HUES48 (cell line): ENCODE measurements around the gene ZNF775.

Source experiments
- H3K27ac ChIP-seq: one replicate; pipeline ENCODE4 v1.7.0; 2013; ENCODE audit warnings: low read depth, low read length, inconsistent platforms
- H3K27me3 ChIP-seq: 2 replicates; pipeline ENCODE4 v1.6.1; 2013; ENCODE audit warnings: mild to moderate bottlenecking, low read length; ENCODE audit not compliant: control insufficient read depth, insufficient read depth
- H3K36me3 ChIP-seq: 2 replicates; pipeline ENCODE4 v1.6.1; 2013; ENCODE audit warnings: low read length; ENCODE audit not compliant: control insufficient read depth, insufficient read depth
- H3K4me1 ChIP-seq: 2 replicates; pipeline ENCODE4 v1.6.1; 2013; ENCODE audit warnings: mild to moderate bottlenecking, low read length; ENCODE audit not compliant: control insufficient read depth, insufficient read depth
- H3K4me3 ChIP-seq: 2 replicates; pipeline ENCODE4 v1.5.1; 2013; ENCODE audit warnings: mild to moderate bottlenecking, low read depth, low read length
- H3K9ac ChIP-seq: 2 replicates; pipeline ENCODE4 v1.6.1; 2013; ENCODE audit warnings: mild to moderate bottlenecking, low read depth, low read length, moderate library complexity
- H3K9me3 ChIP-seq: 2 replicates; pipeline ENCODE4 v1.6.1; 2013; ENCODE audit warnings: low read length; ENCODE audit not compliant: control insufficient read depth, insufficient read depth

Gene ZNF775

GRCh38 chr7:150377196-150377595 is 1.9 kb upstream of the ZNF775 start:
- peaks cover 23% of the 10 kb centered on the region for H3K36me3 ChIP-seq
- no peak overlapping the region for H3K4me3 ChIP-seq
- H3K9me3 ChIP-seq = no peaks in the 10 kb centered on the region
- no peak overlapping the region for H3K9ac ChIP-seq
- H3K4me1 ChIP-seq = peaks cover 46% of the 10 kb centered on the region
- H3K27me3 ChIP-seq = no peaks in the 10 kb centered on the region
- peak overlapping the region; percentile 68 for H3K27ac ChIP-seq

DNA sequence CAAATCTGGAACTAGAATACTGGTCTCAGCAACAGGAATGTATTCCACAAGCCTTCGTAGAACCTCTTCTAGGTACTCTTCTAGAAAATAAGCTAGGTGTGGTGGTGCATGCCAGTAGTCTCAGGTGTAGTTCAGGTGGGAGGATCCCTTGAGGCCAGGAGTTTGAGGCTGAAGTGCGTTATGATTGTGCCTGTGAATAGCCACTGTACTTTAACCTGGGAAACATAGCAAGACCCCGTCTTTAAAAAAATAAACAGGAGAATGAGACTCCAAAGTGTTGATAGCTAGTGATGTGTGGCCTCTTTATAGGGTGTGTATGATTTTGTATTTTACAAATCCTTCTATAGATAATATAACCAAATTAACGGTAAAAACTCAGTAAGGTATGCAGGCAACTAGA is 1.5 kb upstream of the ZNF775 start:
- H3K27me3 ChIP-seq = no peaks in the 10 kb centered on the region
- no peaks in the 10 kb centered on the region for H3K9me3 ChIP-seq
- H3K9ac ChIP-seq = no peak overlapping the region
- H3K4me3 ChIP-seq = no peak overlapping the region
- H3K27ac ChIP-seq = peak overlapping the region; percentile 98
- peaks cover 19% of the 10 kb centered on the region for H3K36me3 ChIP-seq
- peaks cover 49% of the 10 kb centered on the region for H3K4me1 ChIP-seq

- peak overlapping the region; percentile 94 for H3K4me3 ChIP-seq
- peak overlapping the region; percentile 79 for H3K9ac ChIP-seq
- H3K4me1 ChIP-seq = peaks cover 56% of the 10 kb centered on the region
- peaks cover 18% of the 10 kb centered on the region for H3K36me3 ChIP-seq
- no peaks in the 10 kb centered on the region for H3K27me3 ChIP-seq
- no peaks in the 10 kb centered on the region for H3K9me3 ChIP-seq
- peak overlapping the region; percentile 98 for H3K27ac ChIP-seq
Measured at GRCh38 chr7:150378115-150378852, 846 bp upstream of the ZNF775 start.

GRCh38 chr7:150379441-150380379 is 580 bp downstream of the ZNF775 start:
- H3K36me3 ChIP-seq = 0 out of 2 replicates have a peak, but pooled peaks cover 5% of the 10 kb centered on the region
- H3K27ac ChIP-seq = peak overlapping the region; percentile 98
- H3K27me3 ChIP-seq = no peaks in the 10 kb centered on the region
- H3K4me3 ChIP-seq = peak overlapping the region; percentile 94
- no peaks in the 10 kb centered on the region for H3K9me3 ChIP-seq
- H3K4me1 ChIP-seq = peaks cover 64% of the 10 kb centered on the region
- H3K9ac ChIP-seq = peak overlapping the region; percentile 68

- peak overlapping the region; percentile 94 for H3K4me3 ChIP-seq
- H3K4me1 ChIP-seq = peaks cover 68% of the 10 kb centered on the region
- H3K9me3 ChIP-seq = no peaks in the 10 kb centered on the region
- H3K9ac ChIP-seq = no peak overlapping the region
- peak overlapping the region; percentile 26 for H3K27ac ChIP-seq
- H3K27me3 ChIP-seq = no peaks in the 10 kb centered on the region
- H3K36me3 ChIP-seq = peaks cover 7% of the 10 kb centered on the region
Measured at GRCh38 chr7:150380463-150380862, 1.3 kb downstream of the ZNF775 start.

GRCh38 chr7:150381096-150381495 is 2.0 kb downstream of the ZNF775 start:
- peaks cover 11% of the 10 kb centered on the region for H3K36me3 ChIP-seq
- no peaks in the 10 kb centered on the region for H3K9me3 ChIP-seq
- H3K4me1 ChIP-seq = peaks cover 69% of the 10 kb centered on the region
- no peak overlapping the region for H3K9ac ChIP-seq
- no peaks in the 10 kb centered on the region for H3K27me3 ChIP-seq
- H3K27ac ChIP-seq = no peak overlapping the region
- peak overlapping the region; percentile 94; the same call in 1 of the 2 replicates for H3K4me3 ChIP-seq

DNA sequence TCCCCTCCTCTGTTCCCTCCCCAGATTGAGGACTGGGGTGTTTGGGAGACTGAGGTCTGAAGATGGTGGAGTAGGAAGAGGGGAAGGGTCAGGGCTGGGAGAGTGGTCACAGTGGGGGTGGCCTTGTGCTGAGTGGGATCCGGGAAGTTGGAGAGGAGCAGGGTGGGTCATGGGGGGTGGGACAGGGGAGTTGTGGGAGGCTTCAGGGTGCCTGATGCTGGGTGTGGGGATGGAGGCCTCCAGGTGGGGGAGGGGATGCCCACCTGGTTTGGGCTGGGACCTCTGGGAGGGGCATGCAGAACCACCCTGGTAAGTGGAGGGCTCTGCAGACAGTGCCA is 2.6 kb downstream of the ZNF775 start:
- H3K27ac ChIP-seq = no peak overlapping the region
- peaks cover 13% of the 10 kb centered on the region for H3K36me3 ChIP-seq
- no peaks in the 10 kb centered on the region for H3K27me3 ChIP-seq
- H3K9ac ChIP-seq = no peak overlapping the region
- H3K4me1 ChIP-seq = peaks cover 69% of the 10 kb centered on the region
- no peak overlapping the region for H3K4me3 ChIP-seq
- H3K9me3 ChIP-seq = no peaks in the 10 kb centered on the region

DNA sequence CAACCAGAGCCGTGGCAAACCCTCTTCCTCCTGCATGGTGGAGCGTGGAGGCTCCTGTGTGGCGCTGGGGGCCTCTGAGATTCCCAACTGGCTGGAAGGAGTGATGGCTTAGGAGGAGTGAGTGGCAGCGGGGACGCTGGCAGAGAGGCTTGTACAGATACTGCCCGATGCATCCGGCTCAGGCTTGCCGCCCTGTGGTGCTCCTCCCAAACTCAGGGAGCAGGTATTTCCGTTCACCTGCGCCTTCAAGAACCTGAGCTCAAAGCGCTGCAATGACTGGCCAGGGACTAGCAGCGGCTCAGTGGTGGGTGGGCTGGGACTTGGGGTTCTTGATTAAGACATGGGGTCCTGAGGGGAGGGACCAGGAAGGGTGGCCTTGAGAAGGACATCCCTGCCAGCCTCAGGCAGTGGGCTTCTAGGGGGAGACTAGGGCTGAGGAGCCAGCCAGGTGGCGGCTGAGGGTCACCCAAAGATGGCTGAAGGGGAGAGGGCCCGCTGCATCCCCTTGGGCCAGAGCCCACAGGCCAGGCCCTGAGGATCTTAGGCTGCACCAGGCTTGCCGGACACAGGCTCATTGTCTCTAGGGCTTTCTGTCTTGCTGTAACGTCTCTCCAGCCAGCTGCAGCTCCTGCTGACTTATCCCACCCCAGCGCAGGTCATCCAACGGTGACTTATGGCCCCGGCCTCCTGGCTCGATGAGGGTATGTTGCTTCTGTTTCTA is 3.2 kb downstream of the ZNF775 start:
- Histone ChIP-seq H3K27ac (no peak overlapping the region), H3K9ac (no peak overlapping the region), H3K4me1 (peaks cover 65% of the 10 kb centered on the region), H3K27me3 (no peaks in the 10 kb centered on the region), H3K36me3 (peaks cover 14% of the 10 kb centered on the region), H3K9me3 (no peaks in the 10 kb centered on the region), H3K4me3 (no peak overlapping the region)

- Histone ChIP-seq H3K9me3 (no peaks in the 10 kb centered on the region), H3K4me1 (peaks cover 59% of the 10 kb centered on the region), H3K9ac (no peak overlapping the region), H3K36me3 (peaks cover 14% of the 10 kb centered on the region), H3K4me3 (no peak overlapping the region), H3K27me3 (no peaks in the 10 kb centered on the region), H3K27ac (peak overlapping the region; percentile 89)
Measured at GRCh38 chr7:150382844-150383225, 3.7 kb downstream of the ZNF775 start.

DNA sequence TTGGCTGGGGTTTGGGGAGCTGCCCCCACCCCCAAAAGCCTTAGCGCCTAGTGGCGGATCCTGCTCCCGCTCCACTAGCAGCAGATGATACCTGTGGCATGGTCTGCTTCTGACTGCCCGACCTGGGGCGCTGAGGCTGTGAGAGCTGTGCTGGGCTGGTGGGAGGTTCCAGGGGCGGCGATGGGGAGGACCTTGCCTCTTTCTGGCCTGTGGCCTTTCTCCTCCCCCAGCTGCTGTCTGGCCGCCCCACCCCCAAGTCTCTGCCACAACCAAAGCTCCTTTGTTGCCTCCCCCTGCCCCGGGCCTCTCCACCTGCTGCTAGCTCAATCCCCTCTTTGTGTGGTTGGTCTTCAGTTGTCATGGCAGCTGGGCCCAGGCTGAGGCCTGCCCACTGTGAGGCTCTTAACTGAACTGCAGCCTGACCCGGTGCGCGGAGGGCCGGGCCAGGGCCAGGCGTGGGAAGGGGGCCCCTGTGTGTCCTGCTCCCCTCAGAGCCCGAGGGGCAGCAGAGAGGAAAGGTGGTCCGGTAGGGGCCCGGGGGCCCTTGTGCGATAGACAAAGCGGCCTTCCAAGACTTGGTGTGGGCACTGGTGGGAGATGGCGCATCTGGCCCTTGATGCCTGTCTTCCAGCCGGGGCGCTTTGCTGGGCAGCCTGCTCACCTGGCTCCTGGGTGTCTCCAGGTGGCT is 4.7 kb downstream of the ZNF775 start:
- Histone ChIP-seq H3K4me1 (peaks cover 56% of the 10 kb centered on the region), H3K27ac (peak overlapping the region; percentile 96), H3K36me3 (peaks cover 21% of the 10 kb centered on the region), H3K9me3 (no peaks in the 10 kb centered on the region), H3K27me3 (no peaks in the 10 kb centered on the region), H3K4me3 (peak overlapping the region; percentile 33; the same call in 1 of the 2 replicates), H3K9ac (peak overlapping the region; percentile 34; the same call in 1 of the 2 replicates)
